Duodenal mucosa (tissue), 2 donors: ENCODE measurements around the gene EIF4G3.

Experiments used
- H3K27ac ChIP-seq: one replicate; pipeline ENCODE4 v1.7.0; 2013; ENCODE audit warnings: low read depth, low read length
- H3K27me3 ChIP-seq, 2 donors: one replicate each; pipeline ENCODE4 v1.7.0; 2013; ENCODE audit warnings: low read length in 2 of 2, control low read depth in 1 of 2; ENCODE audit not compliant: insufficient read depth in 2 of 2, control insufficient read depth in 1 of 2
- H3K36me3 ChIP-seq, 2 donors: one replicate each; pipeline ENCODE4 v1.7.0; 2013; ENCODE audit warnings: low read length in 2 of 2, control low read depth in 1 of 2; ENCODE audit not compliant: insufficient read depth in 2 of 2, control insufficient read depth in 1 of 2
- H3K4me1 ChIP-seq, 2 donors: one replicate each; pipeline ENCODE4 v1.7.0; 2013; ENCODE audit warnings: low read length in 2 of 2, control low read depth in 1 of 2; ENCODE audit not compliant: insufficient read depth in 2 of 2, control insufficient read depth in 1 of 2
- H3K4me3 ChIP-seq, 2 donors: one replicate each; pipeline ENCODE4 v1.7.0; 2013; ENCODE audit warnings: low read length in 2 of 2, low read depth in 1 of 2
- H3K9ac ChIP-seq, 2 donors: one replicate each; pipeline ENCODE4 v1.7.0; 2013; ENCODE audit warnings: low read length in 2 of 2, low read depth in 1 of 2
- H3K9me3 ChIP-seq, 2 donors: one replicate each; pipeline ENCODE4 v1.7.0; 2013; ENCODE audit warnings: low read length in 2 of 2, control low read depth in 1 of 2; ENCODE audit not compliant: control insufficient read depth in 1 of 2

EIF4G3 gene

DNA sequence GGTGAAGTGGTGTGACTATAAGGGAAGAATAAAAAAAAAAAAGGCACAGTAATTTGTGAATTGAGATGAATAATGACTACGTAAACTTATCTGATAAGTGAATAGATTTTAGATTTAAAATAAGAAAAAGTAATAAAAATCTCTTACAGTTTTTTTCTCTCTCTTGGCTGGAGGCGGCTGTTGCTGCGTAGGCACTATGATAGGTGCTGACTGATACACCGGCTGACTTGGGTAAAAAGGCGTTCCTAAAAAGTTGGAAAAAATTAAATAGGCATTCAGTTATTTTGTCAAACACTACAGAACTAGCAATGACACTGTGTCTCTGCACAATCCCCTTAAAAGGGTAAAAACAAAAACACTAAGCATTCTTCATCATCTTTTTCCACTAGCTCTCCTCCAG lies 203.8 kb downstream of the EIF4G3 start:
- no peaks in the 10 kb centered on the region for H3K27me3 ChIP-seq
- H3K9me3 ChIP-seq: no peaks in the 10 kb centered on the region
- no peaks in the 10 kb centered on the region for H3K4me1 ChIP-seq
- no peak overlapping the region for H3K27ac ChIP-seq
- H3K9ac ChIP-seq: no peak overlapping the region
- H3K36me3 ChIP-seq: peaks cover 6 to 24% of the 10 kb centered on the region in 2 donors
- H3K4me3 ChIP-seq: no peak overlapping the region

DNA sequence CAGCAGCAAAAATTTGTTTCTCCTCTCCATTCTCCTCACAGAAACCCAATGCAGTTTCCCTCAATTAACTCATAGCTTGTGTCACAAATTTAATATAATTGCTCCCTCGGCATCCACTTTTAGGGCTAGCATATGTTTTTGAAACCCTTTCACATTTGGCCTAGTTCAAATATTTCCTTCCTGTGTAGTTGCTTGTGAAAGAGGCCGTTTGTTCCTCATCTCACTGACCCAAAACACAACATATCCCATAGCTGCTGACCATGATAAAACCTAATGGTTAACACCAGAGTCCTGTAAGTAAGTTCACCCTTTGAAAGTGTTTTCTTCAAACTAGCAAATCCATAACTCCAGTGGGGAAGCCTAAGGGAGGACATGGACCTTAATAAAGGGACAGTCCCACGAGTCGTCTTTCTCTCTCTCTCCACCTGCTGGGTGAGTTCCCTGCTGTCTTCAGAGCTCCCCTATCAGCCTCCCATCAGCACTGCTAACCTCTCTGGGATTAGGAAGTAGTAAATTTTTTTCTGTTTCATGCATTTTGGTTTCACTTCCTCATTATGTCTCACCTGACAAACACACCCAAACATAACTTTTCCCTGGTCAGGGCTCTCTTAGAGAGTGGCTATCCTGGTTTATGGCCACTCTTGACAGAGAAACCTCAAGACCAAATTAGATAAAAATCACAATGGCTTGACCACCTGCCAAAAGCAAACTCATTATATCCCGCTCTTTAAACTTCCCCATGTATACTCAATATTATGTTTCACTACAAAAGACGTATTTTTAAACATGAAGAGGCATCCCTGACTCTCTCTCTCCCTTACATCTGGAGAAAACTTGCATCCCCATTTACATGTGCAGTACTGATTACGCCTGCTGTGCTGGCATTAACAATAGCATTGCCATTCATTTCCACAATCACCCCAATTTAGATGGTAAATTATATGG lies 211.9 kb downstream of the EIF4G3 start:
- H3K36me3 ChIP-seq: peaks cover 3 to 17% of the 10 kb centered on the region in 2 donors
- H3K4me1 ChIP-seq: peaks cover 9 to 15% of the 10 kb centered on the region in 2 donors
- H3K4me3 ChIP-seq: no peak overlapping the region
- no peak overlapping the region for H3K27ac ChIP-seq
- H3K27me3 ChIP-seq: no peaks in the 10 kb centered on the region
- no peaks in the 10 kb centered on the region for H3K9me3 ChIP-seq
- H3K9ac ChIP-seq: no peak overlapping the region

GRCh38 chr1:20962576-20963258 lies 214.0 kb downstream of the EIF4G3 start:
- Histone ChIP-seq H3K4me3 (no peak overlapping the region), H3K27ac (no peak overlapping the region), H3K9ac (no peak overlapping the region), H3K4me1 (peaks cover 9 to 15% of the 10 kb centered on the region in 2 donors), H3K9me3 (no peaks in the 10 kb centered on the region), H3K27me3 (no peaks in the 10 kb centered on the region), H3K36me3 (peaks cover 0 to 7% of the 10 kb centered on the region in 2 donors)

DNA sequence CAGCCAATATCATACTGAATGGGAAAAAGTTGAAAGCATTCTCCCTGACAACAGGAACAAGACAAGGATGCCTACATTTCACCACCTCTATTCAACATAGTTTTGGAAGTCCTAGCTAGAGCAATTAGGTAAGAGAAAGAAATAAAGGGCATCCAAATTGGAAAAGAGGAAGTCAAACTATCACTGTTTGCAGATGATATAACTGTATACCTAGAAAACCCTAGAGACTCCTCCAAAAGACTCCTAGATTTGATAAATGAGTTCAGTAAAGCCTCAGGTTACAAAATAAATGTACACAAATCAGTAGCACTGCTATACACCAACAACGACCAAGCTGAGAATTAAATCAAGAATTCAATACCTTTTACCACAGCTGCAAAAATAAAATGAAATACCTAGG lies 218.3 kb downstream of the EIF4G3 start:
- H3K9me3 ChIP-seq: no peaks in the 10 kb centered on the region
- H3K27me3 ChIP-seq: no peaks in the 10 kb centered on the region
- H3K27ac ChIP-seq: no peak overlapping the region
- H3K9ac ChIP-seq: no peak overlapping the region
- H3K4me1 ChIP-seq: no peaks in the 10 kb centered on the region
- peaks cover 0 to 5% of the 10 kb centered on the region in 2 donors for H3K36me3 ChIP-seq
- H3K4me3 ChIP-seq: no peak overlapping the region

GRCh38 chr1:20956272-20956671 lies 220.4 kb downstream of the EIF4G3 start:
- no peaks in the 10 kb centered on the region for H3K9me3 ChIP-seq
- H3K9ac ChIP-seq: no peak overlapping the region
- no peak overlapping the region for H3K27ac ChIP-seq
- no peaks in the 10 kb centered on the region for H3K4me1 ChIP-seq
- H3K4me3 ChIP-seq: no peak overlapping the region
- no peaks in the 10 kb centered on the region for H3K27me3 ChIP-seq
- peaks cover 0 to 5% of the 10 kb centered on the region in 2 donors for H3K36me3 ChIP-seq

- Histone ChIP-seq H3K27me3 (no peaks in the 10 kb centered on the region), H3K36me3 (peaks cover 0 to 5% of the 10 kb centered on the region in 2 donors), H3K9ac (no peak overlapping the region), H3K4me1 (peaks cover 0 to 3% of the 10 kb centered on the region in 2 donors), H3K9me3 (no peaks in the 10 kb centered on the region), H3K27ac (no peak overlapping the region), H3K4me3 (no peak overlapping the region)
Measured at GRCh38 chr1:20950679-20951078, 226.0 kb downstream of the EIF4G3 start.

DNA sequence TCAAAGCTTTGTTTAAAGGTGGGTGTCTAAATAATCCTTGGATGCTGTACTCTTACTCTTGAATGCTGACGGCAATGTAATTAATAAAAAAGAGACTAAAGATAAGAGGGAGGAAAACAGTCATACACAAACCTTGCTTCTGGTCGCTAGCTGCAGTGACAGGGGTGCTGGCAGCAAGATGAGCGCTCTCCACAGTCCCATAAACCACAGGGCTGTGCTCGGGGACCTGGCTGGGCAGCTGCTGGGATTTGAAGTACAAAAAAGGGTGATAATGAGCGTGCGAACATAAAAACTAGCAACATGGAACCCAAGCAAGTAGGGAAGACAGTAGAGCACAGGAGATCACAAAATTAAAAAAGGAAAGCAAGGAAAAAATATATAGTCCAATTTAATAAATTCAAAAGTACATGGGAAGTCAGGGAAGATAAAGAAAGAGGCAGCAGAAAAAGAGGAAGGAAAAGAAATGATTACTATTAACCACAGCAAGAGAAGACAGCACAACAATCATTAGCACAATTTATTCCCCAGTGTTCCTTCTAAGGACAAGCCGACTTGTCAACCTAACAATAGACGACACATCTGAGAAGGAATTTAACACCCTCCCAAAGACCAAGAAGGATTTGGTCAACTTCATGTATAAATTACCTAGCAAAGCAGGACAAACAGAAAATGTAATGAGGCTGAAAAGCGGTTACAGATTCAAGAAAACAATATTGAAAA lies 226.7 kb downstream of the EIF4G3 start:
- Histone ChIP-seq H3K9ac (no peak overlapping the region), H3K4me1 (peaks cover 0 to 3% of the 10 kb centered on the region in 2 donors), H3K27ac (no peak overlapping the region), H3K9me3 (no peaks in the 10 kb centered on the region), H3K4me3 (no peak overlapping the region), H3K27me3 (no peaks in the 10 kb centered on the region), H3K36me3 (peaks cover 0 to 5% of the 10 kb centered on the region in 2 donors)

- Histone ChIP-seq H3K4me3 (no peak overlapping the region), H3K27ac (no peak overlapping the region), H3K4me1 (peaks cover 0 to 3% of the 10 kb centered on the region in 2 donors), H3K36me3 (no peaks in the 10 kb centered on the region), H3K9me3 (no peaks in the 10 kb centered on the region), H3K9ac (no peak overlapping the region), H3K27me3 (no peaks in the 10 kb centered on the region)
Measured at GRCh38 chr1:20948101-20948500, 228.6 kb downstream of the EIF4G3 start.

DNA sequence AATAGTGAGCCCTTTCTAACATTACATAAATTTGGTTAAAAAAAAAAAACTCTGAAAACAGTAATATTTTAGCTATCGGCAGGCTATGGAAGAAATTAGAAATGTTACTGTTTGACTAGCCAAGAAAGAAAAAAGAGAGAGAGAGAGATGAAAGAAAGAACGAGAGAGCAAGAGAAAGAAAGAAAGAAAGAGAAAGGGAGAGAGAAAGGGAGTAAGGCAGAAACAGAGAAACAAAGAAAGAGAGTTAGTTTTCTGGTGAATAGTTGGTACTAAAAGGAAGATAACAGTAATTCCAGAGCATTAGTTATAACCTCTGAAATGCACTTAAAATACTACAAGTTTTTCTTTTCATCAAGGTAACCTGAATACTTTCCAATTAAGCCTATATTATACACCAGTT lies 229.3 kb downstream of the EIF4G3 start:
- Histone ChIP-seq H3K9me3 (no peaks in the 10 kb centered on the region), H3K36me3 (no peaks in the 10 kb centered on the region), H3K9ac (no peak overlapping the region), H3K4me3 (no peak overlapping the region), H3K27me3 (no peaks in the 10 kb centered on the region), H3K4me1 (peaks cover 0 to 3% of the 10 kb centered on the region in 2 donors), H3K27ac (no peak overlapping the region)

GRCh38 chr1:20936621-20937020 lies 240.1 kb downstream of the EIF4G3 start:
- H3K4me3 ChIP-seq: no peak overlapping the region
- peaks cover 4 to 15% of the 10 kb centered on the region in 2 donors for H3K36me3 ChIP-seq
- no peaks in the 10 kb centered on the region for H3K9me3 ChIP-seq
- H3K27me3 ChIP-seq: no peaks in the 10 kb centered on the region
- peaks cover 0 to 3% of the 10 kb centered on the region in 2 donors for H3K4me1 ChIP-seq
- H3K27ac ChIP-seq: no peak overlapping the region
- H3K9ac ChIP-seq: no peak overlapping the region
